ENCODE data around the gene IFNGR2.
"Not testable (repeated sequence)": the region's sequence is repeated elsewhere in the genome, so short reads cannot be mapped to it uniquely, and the experiment has no call there.

IFNGR2 gene

GRCh38 chr21:33437140-33437539 lies 33.9 kb downstream of the IFNGR2 start:
- no peak for DNase-seq (ENCODE audit: low read depth, low spot score)

- peak; percentile 59 for DNase-seq (ENCODE audit: low read depth, low spot score)
These were observed 38.6 kb downstream of the IFNGR2 start for GRCh38 chr21:33441489-33442477.

DNA sequence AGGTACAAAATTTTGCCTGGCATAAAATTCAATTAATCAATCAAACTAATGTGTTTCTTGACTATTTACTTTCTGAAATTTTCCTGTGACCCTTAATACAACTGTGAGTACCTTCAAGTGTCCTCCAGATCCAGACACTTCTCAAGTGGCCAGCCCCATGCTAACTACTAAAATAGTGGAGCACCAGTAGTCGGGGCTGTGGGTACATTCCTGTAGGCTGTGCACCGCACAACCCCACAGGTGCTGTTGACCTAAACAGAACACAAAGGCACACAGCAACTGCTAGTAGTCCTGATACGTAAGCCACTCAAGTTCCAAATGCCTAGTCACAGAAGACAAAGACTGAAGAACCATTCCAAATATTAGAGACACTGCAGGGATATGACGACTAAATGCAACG lies 40.0 kb downstream of the IFNGR2 start:
- DNase-seq (ENCODE audit: low read depth, low spot score) = no peak

DNA sequence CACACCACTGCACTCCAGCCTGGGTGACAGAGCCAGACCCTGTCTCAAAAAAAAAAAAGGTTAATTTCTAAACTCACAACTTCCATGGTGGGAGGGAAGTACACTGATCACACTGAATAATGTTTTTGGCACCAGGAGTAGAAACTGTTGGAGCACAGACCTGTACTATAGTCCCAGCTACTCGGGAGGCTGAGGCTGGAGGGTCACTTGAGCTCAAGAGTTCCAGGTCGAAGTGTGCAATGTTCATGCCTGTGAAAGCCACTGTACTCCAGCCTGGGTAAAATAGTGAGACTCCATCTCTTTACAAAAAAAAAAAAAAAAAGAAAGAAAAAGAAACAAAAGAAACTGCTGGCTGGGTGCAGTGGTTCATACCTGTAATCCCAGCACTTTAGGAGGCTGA lies 41.3 kb downstream of the IFNGR2 start:
- no peak for DNase-seq (ENCODE audit: low read depth, low spot score)

GRCh38 chr21:33446620-33447019 lies 43.4 kb downstream of the IFNGR2 start:
- DNase-seq (ENCODE audit: low read depth, low spot score) = not testable (repeated sequence)

- DNase-seq (ENCODE audit: low read depth, low spot score) = no peak
These were observed 46.4 kb downstream of the IFNGR2 start for GRCh38 chr21:33449616-33450015.

- DNase-seq (ENCODE audit: low read depth, low spot score) = peak; percentile 15
These were observed 48.4 kb downstream of the IFNGR2 start for GRCh38 chr21:33451634-33452071.

DNA sequence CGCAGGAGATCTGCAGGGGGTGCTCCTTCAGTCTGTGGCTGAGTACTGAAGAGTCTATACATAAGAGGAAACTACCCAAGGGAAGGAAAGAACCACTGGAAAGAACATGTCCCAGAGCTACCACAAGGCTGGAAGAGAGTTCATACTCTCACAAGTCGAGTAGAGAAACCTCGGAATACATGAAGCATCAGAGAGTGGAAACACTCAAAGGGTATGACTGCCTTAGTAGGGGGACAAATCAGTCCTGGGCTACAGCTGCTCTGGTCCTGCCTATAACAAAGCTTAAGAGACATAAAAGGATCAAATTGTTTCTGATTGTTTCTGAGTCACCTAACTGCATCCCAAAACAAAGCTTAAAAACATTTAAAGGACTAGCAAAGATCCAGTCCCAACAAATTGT lies 49.1 kb downstream of the IFNGR2 start:
- no peak for DNase-seq (ENCODE audit: low read depth, low spot score)

DNA sequence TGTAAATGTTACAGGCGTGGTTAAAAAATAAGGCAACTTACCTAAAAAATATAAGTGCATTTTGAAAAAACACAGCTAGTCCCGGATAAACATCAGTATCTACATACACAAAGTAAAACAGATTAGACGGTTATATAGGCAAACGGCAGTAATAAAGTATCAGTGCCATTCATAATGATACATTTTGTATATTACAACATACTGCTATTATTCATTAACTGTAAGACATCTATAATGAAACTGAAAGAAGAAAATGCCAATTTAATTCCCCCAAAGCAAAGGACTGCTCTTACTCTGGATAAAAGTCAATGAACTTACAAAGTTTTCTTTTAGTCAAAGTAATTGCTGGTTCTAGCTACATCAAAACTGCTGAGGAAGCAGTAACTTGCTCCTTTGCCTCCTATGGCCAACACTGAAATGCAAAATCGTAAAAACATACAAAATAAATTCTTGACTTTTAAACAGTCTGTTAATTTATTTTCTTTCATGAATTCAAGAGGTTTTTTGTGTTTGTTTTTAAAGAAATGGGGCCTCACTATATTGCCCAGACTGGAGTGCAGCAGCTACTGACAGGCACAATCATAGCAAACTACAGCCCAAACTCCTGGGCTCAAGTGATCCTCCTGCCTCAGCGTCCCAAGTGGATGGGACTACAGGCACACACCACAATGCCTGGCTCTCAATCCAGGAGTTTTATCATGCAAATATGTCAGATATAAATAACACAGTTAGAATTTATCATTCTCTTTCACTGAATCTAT lies 52.7 kb downstream of the IFNGR2 start:
- DNase-seq (ENCODE audit: low read depth, low spot score) = no peak

DNA sequence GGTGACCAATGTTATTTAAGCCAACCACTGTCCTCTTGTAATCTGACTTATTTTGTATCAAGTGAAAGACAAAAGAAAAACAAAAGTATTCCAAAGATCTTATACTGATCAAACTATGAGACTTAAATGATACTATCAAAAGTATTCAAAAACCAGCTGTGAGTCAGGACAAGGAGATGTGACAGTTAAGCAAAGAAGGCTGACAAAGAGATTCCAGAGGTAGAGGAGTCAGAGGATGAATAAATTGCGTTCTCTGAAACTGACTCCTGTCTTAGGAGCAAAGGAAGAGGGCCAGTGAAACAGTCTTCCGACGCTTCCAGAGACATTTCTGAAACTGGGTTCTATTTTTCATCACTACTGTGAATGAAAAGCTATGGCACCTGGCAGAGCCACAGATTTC lies 55.6 kb downstream of the IFNGR2 start:
- DNase-seq (ENCODE audit: low read depth, low spot score) = no peak

DNA sequence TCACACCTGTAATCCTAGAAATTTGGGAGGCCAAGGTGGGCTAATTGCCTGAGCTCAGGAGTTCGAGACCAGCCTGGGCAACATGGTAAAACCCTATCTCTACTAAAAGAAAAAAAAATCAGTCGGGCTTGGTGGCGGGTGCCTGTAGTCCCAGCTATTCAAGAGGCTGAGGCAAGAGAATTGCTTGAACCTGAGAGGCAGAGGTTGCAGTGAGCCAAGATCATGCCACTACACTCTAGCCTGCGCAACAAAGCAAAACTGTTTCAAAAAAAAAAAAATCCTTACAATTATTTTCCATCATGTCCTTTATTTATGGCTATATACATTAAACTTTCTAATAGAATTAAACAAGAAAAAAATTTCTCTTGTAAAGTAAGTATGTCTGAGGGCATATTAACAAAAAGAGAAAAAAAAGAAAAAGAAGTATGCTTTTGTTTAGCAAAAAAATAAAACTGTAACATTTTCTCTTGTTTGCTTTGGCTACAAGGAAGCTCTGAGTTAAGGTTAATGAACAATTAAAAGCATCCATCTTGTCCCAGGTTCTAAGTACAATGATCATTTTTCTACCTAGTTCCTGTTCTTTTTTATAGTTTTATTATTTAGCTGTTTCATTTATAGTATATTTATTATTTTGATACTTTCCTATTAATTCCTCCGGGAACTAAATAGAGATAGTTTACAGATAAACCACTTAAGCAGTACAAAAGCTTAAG lies 58.5 kb downstream of the IFNGR2 start:
- no peak for DNase-seq (ENCODE audit: low read depth, low spot score)

- not testable (repeated sequence) for DNase-seq (ENCODE audit: low read depth, low spot score)
These were observed 66.0 kb downstream of the IFNGR2 start for GRCh38 chr21:33469183-33469582.

DNA sequence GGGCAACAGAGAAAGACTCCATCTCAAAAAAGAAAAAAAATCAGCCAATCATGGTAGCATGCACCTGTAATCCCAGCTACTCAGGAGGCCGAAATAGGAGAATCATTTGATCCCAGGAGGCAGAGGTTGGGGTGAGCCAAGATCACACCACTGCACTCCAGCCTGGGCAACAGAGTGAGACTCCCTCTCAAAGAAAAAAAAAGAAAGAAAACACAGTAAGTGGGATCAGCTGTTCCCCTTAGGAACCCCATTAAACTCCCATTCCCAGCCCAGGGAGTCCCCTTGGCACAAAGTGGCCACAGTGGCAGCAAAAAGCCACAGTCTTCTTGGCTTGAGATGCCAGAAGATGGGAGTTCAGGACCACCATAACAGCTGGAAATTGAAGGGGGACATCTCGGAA lies 67.5 kb downstream of the IFNGR2 start:
- no peak for DNase-seq (ENCODE audit: low read depth, low spot score)

DNA sequence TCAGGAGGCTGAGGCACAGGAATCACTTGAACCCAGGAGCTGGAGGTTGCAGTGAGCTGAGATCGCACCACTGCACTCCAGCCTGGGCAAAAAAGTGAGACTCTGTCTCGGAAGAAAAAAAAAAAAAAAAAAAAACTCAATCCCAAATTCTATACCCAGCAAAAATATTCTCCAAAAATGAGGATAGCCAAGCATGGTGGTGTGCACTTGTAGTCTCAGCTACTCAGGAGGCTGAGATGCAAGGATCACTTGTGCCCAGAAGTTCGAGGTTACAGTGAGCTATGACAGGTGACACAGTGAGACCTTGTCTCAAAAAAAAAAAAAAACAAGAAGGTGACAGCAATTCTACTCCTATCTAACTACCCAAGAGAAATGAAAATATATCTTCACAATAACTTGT lies 70.1 kb downstream of the IFNGR2 start:
- DNase-seq (ENCODE audit: low read depth, low spot score) = no peak

DNA sequence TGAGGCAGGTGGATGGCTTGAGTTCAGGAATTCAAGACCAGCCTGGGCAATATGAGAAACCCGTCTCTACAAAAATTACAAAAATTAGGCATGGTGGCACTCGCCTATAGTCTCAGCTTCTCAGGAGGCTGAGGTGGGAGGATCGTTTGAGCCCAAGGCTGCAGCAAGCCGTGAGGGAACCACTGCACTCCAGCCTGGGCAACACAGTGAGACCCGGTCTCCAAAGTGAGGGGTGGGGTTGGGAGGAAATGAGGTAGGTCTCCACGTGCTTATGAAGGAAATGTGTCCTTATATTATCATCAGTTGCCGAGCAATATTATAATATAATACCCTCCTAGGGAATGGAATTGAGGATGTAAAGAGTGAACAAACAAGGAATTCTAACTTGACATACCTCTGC lies 73.9 kb downstream of the IFNGR2 start:
- DNase-seq (ENCODE audit: low read depth, low spot score) = no peak

DNA sequence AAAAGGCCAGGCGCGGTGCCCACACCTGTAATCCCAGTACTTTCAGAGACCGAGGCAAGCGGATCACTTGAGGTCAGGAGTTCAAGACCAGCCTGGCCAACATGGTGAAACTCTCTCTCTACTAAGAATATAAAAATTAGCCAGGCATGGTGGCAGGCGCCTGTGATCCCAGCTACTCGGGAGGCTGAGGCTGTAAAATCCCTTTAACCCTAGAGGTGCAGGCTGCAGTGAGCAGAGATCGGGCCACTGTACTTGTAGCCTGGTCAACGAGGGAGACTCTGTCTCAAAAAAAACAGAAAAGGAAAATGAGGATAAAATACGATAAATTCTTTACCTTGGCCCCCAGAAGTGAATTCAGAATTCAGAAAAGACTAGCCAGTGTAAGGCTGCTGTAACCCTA lies 75.0 kb downstream of the IFNGR2 start:
- DNase-seq (ENCODE audit: low read depth, low spot score) = no peak

DNA sequence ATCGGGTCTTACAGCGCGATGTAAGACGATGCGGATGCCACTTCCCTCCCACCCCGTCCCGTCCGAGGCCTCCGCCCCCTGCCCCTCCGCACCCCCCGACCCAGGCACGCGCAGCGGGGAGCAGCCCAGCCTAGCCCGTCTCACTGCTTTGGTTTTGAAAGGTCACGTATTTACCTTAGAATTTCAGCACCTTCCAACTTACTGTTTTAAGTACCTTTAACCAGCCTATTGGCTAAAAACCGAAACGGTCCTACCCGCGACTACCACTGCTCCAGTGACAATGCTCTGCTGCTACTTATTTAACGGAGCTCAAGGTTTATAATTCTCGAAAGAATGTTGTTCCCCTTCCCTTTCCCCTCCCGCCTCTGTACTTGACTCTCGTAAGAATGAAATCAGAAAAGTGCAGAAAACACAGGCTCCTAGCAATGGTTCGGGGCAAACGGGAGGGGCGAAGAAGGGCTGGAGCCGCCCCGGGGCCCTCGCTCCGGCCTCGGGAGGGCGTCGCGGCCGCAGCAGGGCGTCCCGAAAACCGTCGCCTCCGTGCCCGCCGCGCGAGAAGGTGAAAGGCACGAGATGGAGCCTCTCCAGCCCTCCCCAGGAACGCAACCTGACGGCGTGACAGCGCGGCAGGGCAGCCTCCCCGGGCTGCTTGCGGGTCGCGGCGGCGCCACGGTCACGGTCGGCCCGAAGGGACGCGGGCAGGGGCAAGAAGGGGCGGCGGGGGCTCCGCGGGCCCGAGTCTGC lies 75.9 kb downstream of the IFNGR2 start:
- peak; percentile 66 for DNase-seq (ENCODE audit: low read depth, low spot score)

- peak; percentile 98 for DNase-seq (ENCODE audit: low read depth, low spot score)
These were observed 76.7 kb downstream of the IFNGR2 start, which contains the start of gene TMEM50B for GRCh38 chr21:33479679-33480480. Gene TMEM50B, minus strand, starts transcription at chr21:33479974. Its CDS starts 11,089 bp downstream, at chr21:33468885.

DNA sequence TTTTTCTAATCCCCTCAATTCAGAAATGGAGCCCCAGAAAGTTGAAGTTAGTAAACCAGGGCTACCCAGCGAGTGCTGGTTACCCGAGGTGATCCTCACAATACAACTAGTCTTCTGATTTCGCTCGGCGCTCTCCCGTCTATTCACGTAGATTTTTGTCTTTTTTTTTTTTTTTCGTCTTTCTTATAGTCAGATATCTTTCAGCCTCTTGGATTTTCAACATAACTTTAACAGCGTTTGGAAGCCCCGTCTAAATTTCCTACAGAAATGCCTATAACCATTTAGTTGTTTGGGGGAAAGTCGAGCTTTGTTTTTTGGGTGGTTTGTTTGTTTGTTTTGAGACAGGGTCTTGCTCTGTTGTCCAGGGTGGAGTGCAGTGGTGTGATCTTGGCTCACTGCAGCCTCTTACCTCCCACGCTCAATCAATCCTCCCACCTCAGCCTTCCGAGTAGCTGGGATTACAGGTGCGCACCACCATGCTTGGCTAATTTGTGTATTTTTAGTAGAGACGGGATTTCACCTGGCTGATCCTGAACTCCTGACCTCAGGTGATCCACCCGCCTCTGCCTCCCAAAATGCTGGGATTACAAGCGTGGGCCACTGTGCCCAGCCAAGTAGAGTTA lies 77.4 kb downstream of the IFNGR2 start:
- no peak for DNase-seq (ENCODE audit: low read depth, low spot score)
